Measurements from ENCODE around the gene GDPD2.

GDPD2 gene

DNA sequence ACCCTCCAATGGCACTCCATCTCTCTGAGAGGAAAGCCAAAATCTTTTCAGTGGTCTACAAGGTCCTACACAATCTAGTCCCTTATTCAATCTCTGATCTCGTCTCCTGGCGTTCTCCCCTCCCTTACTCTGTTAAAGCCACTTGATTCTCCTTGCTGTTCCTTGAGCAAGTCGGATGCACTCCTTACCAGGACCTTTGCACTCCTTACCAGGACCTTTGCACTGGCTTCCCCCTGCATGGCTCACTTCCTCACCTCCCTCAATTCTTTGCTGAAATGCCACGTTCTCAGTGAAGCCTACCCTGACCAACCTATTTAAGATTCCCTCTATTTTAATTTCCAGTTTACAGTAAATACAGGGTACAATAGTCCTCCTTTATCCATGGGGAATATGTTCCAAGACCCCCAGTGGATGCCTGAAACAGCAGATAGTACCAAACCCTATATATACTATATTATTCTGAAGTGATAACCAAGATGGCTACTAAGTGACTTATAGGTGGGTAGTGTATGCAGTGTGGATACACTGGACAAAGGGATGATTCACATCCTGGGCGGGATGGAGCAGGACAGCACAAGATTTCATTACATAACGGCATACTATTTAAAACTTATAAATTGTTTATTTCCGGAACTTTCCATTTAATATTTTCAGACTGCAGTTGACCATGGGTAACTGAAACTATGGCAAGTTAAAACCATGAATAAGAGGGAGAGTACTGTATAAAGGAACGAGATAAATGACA lies 15.0 kb downstream of the GDPD2 start:
- DNase-seq, result no peak

DNA sequence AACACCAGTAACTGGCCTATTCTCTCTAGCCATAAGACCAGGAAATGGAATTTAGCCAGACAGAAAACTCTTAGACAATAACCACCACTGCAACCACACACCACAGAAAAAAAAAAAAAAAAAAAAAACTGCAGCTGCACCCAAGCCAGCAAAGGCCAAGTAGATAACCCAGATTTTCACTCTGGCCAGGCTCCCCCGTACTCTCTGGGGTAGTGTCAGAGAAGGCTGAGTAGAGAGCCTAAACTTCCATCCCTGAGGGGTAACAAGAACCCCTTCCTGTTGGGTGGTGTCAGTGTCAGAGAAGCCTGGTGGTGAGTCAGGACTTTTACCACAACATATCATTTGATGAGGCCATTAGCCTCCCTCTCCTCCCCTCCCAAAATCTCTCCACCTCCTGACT lies 15.9 kb downstream of the GDPD2 start:
- DNase-seq, result peak in 1 of 5 donors; percentile 26

DNA sequence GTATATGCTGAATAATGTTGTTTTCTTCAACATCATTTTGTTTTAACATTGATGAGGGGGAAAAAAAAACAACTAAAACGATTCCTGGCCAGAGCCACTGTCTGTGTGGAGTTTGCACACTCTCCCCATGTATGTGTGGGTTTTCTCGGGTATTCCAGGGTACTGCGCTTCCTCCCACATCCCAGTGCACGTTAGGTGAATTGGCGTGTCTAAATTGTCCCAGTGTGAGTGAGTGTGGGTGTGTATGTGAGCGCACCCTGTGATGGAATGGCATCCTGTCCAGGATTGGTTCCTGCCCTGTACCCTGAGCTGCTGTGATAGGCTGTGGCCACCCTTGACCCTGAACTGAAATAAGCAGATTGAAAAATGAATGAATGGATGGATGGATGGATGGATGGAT lies 19.1 kb downstream of the GDPD2 start:
- DNase-seq, result no peak

DNA sequence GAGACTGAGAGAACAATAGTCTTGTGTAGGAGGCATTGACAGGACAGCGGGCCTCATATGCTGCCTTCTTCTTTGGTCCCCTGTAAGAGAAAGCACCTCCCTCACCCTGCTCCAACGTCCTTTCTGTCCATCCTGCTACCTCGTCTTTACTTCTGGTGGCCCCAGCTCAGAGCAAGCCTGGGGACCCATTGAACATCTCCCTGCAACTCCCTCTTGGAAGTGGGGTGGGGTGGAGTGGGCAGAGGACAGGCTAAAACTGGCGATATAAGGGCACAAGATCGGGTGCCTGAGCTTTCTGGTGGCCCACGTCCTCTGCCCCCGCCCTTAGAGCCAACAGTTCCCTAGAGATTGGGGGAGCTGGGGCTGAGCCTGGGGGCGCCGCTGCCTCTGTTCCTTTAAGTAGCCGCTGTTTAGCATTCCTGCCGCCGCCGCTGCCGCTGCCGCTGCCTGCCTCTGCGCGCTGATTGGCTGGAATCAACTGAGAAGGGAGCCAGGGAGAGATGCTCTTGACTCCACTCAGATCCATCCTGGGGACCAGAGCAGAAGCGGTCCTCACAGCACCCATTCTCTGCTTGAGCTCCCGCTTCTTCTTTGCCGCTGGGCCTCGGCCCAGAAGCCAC lies 21.3 kb downstream of the GDPD2 start, which contains the start of gene DLG3:
TSS of gene DLG3 (plus strand) at position 510 of the 620 bp plus-strand sequence. CDS start 367 bp downstream, outside the sequence.
- no peak for DNase-seq

DNA sequence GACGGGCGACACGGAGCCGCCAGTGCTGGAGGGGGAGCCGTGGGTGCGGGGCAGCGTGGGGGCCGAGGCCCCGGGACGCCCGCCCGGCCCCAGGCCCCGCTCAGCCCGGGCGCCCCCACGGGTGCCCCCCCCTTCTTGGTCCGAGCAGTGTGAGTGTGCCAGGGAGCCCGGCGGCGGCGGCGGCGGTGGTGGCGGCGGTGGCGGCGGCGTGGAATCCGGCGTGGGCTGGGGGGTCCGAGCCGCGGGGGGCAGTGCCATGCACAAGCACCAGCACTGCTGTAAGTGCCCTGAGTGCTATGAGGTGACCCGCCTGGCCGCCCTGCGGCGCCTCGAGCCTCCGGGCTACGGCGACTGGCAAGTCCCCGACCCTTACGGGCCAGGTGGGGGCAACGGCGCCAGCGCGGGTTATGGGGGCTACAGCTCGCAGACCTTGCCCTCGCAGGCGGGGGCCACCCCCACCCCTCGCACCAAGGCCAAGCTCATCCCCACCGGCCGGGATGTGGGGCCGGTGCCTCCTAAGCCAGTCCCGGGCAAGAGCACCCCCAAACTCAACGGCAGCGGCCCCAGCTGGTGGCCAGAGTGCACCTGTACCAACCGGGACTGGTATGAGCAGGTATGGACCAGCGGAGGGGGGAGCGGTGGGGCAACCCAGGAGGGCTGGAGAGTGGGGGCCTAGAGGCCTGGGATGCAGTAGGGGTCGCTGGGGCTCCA lies 22.0 kb downstream of the GDPD2 start:
- DNase-seq, result no peak

DNA sequence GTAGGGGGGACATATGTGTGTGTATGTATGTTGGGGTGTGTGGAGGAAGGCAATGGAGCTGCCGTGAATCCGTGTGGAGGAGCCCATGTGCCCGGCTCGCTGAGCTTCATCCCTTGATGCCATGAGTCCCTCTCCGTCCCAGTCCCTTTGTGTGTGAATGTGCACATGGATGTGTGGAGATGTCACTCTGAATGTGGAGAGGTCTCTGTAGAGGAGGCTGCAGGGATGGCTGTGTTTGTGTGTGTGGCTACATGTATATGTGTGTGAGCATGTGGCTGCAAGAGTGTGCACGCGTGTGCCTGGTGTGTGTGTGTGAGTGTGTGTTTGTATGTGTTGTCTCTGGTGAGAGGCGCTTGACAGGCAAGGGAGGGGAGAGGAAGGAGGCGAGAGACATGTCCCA lies 22.8 kb downstream of the GDPD2 start:
- DNase-seq, result no peak

DNA sequence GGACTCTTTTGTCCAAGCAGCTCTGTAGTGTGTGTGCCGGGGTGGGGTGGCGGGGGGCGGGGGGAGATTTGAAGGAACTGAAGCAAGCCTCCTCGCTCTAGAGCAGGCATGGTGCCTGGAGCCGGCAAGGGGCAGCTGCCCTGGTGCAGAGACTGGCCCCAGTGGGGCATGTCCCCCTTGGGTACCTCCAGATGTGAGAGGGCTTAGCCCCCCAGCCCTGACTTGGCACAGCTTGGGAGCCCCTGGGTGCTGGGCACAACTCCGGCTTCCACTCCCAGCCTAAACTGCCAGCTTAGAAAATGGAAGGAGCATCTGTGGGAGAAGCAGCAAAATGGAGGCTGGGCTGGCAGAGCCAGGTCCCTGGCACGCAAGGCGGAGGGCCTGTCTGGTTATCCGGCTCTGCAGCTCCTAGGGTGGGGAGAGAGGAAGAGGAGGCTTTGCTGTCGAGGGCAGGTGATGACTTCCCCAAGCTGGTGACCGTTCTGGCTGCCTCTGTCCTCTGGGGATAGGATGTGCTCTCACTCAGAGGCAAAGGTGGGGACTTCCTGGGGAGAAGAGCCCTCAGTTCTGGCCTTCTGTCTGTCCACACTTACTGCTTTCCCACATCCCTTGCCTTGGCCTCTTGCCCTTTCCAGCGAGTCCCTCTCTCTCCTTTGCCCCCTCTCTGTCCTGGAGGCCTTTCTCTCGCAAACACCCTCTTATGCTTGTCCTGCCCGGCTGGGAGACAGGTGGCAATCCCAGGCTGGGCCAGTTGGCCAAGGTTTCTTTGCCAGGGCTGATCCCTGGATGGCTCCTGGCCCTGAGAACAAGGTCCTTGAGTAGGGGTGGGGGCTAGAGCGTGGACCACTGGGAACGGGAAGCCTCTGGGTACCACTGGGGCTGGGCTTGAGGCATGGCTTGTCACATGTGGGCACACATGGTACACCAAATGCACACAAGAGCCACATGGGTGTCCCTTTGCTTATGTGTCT lies 23.6 kb downstream of the GDPD2 start:
- no peak for DNase-seq

DNA sequence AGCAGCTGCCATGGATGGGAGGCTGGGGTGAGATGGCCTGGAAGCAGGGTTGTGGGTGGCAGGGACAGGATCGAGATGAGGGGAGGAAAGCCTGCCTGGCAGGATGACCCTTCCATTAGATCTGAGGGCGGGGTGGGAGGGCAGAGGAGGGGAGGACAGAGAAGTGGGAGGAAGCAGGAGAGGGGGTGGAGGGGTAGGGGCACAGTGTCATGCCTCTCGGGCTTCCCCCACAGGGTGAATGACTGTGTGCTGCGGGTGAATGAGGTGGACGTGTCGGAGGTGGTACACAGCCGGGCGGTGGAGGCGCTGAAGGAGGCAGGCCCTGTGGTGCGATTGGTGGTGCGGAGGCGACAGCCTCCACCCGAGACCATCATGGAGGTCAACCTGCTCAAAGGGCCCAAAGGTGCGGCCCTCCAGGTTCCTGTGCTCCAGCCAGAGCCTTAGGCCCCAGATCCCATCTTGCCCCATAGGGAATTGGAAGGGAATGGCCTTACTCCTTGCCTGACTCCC lies 26.4 kb downstream of the GDPD2 start:
- DNase-seq, result no peak

DNA sequence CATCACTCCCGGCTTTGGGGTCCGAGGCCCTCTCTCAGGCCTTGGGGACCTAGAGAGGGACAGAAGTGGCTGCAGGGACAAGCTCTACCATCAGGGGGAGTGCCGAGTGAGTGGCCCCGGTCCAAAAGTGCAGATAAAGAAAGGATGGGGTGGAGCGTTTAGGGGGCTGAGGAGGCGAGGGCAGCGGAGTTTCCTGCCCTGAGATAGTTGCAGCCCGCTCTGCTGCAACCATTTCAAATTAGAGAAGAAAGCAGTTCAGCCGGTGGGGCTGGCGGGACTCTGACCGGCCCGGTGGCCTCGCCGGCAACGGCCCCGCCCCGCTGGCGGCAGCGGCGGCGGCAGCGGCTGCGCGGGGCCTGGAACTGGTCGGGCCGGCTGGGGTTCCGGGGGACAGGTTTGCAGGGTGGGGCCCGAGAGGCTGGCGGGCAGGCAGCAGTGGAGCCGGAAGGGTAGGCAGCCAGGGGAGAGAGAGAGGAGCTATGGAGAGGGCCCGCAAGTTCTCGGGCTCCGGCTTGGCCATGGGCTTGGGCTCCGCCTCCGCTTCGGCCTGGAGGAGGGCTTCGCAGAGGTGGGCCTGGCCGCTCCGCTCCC lies 29.1 kb downstream of the GDPD2 start:
- DNase-seq, result peak in 4 of 5 donors; percentile 25 to 54 (median 31)

DNA sequence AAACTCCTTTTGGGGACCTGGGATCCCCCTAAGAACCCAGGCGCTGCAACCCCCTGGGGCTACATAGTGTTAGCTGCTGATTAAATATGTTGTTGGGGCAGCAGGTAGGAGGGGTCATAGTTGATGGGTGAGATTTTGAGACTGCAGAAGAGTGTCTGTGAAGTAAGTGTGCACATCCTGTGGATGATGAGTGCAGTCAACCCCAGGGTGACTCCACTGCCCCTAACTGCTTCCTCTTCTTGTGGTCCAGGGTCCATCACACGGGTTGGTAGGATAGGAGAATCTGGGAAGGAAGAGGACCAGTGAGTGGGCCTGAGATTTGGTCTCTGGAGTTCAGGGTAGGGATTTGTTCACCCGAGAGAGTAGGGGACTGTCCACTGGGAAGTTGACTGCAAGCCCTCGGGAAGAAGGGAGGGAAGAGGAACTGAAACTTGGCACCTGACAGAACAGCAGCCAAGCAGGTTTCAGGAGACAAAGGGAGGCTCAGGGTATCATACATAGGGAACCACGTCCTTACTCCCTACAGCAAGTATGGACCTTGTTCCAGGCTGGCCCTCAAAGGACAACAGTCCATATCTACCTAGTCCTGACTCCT lies 30.0 kb downstream of the GDPD2 start:
- peak in 1 of 5 donors; percentile 21 for DNase-seq

DNA sequence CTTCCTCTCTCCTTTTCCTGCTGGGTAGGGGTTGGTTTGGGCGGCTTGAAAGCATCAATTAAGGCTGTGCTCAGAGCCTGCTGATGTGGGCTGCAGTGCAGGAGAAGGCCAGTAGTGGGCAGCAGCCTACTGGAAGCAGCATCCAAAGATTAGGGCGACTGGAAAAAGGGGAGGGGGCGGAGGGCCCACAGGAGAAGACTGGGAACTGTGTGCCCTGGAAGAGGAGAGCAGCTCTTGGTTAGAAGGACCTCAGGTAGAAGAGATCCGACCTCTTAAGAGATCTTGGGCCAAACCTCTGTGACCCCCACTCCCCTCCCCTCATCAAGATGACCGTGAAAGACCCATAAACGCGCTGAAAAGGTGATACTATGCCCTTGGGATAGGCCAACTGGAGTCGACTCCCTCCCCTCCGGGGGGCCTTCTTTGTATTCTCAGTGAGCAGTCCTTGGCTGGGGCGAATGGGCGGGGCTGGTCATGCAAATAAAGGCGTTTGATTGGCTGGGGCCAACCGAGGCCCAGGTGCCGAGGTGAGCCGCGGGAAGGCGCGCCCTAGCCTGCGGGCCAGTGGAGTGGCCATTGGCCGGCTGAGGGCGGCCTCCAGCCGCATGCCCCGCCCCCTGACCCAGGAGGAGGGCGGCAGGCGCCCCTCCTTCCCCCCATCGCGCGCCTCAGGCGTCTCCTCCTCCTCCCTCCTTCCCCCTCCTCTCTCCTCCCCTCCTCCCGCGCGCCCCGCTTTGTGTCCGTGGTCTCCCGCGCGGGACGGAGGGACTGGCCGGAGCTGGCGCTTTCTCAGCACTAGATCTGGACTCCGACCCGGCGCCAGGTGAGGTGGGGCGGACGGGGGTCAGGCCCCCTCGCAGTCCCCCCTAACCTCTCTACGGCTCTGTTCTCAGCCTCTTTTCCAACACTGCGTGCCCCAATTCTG lies 31.6 kb downstream of the GDPD2 start:
- DNase-seq, result peak; percentile 59 to 80 (median 69)

DNA sequence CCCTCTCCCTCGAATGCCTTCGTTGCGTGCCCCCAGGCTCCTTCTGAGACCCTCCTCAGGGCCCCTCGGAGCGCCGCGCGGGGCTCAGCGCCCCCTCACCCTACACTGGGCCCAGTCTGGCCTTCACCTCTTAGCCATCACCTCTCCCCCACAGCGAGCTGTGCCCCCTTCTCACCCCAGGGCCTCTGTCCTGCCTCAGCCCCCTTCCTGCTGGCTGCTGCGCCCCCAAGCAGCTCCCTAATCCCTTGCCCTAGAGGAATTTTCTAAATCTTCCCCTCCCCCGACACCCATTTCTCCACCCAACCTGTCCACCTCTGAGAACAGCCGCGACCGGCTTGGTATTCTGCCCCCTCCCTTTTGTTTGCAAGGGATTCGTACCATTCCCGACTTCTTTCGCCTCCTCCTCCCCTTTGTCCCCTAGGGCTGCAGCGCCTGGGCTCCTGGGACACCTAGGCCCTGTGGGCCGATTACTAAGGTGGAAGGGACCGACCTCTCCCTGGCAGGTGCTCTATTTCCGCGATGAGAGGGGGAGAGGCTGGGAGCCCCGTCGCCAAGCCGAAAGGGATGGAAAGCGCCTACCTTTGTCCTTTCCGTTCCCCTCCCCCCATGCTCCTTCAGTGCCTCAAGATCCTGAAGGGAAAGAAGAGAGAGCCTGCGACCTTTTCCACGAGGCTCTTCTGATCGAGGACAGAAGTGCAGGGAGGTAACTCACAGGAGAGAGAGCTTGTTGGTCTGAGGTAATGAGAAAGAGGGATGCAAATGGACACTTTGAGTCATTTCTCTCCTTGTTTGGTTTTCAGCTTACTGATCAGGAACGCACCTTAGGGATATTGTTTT lies 32.5 kb downstream of the GDPD2 start:
- peak in 1 of 5 donors; percentile 29 for DNase-seq

DNA sequence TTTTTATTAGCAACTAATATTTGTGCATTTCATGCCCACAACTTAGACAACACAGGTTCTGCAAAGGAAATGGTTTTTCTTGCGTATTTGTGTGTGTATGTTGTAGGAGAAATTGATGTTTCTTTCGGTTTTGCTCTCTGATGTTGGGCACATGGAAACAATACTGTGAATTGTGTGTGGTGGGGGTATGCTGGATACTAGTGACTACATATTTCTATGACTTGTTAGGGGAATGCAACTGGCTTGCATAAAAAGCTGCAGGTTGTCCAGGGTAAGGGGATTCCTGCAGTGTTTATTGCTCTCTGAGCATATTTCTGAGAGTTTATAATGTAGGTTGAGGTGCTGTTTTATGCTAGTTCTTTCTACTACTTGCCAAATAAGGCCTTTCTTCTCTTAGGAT lies 33.1 kb downstream of the GDPD2 start:
- DNase-seq, result peak in 1 of 5 donors; percentile 33

DNA sequence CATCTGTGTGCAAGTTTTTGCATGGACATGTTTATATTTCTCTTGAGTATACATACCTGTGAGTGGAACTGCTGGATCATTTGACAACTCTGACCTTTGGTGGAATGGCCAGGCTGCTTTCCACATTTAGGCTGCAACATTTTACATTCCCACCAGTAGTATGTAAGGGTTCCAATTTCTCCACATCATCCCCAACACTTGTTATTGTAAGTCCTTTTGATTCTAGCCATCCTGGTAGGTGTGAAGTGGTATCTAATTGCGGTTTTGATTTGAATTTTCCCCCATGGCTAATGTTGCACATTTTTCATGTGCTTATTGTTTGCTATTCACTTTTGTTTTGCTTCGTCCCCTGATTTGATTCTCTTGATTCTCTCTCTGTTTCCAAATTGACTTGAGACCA lies 37.9 kb downstream of the GDPD2 start:
- DNase-seq, result no peak

DNA sequence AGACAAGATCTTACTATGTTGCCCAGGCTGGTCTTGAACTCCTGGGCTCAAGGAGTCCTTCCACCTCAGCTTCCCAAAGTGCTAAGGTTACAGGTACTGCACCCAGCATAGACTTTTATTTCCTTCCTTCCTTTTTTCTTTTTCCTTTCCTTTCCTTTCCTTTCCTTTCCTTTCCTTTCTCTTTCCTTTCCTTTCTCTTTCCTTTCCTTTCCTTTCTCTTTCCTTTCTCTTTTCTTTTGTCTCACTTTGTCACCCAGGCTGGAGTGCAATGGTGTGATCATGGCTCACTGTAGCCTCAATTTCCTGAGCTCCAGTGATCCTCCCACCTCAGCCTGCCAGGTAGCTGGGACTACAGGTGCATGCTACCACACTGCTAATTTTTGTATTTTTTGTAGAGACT lies 40.9 kb downstream of the GDPD2 start:
- DNase-seq, result no peak

DNA sequence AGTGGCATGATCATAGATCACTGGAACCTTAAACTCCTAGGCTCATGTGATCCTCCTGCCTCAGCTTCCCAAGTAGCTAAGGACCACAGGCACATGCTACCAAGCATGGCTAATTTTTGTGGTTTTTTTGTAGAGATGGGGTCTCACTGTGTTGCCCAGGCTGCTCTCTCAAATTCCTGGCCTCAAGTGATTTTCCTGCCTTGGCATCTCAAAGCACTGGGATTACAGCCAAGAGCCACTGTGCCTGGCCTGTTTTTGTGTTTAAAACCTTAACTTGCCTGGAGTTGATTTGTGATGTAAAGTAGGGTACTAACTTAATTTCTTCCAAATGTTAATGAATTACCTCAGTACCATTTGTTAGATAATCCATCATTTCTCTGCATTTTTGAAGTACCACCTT lies 43.9 kb downstream of the GDPD2 start:
- DNase-seq, result no peak

DNA sequence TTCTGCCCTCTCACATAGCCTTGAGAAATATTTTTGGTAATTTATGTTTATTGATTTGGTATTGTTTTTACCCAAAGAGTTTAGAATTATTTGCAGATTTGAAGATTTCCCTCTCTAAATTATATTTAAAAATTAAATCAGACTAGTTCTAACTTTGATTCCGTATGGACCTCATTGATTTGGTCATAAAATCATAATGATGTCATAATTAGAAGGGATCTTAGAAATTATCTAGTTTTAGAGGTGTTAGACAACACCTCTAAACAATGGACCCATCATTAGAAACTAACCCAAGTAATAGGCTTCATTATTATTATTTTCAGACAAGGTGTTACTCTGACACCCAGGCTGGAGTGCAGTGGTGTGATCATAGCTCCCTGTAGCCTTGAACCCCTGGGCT lies 45.6 kb downstream of the GDPD2 start:
- DNase-seq, result no peak

DNA sequence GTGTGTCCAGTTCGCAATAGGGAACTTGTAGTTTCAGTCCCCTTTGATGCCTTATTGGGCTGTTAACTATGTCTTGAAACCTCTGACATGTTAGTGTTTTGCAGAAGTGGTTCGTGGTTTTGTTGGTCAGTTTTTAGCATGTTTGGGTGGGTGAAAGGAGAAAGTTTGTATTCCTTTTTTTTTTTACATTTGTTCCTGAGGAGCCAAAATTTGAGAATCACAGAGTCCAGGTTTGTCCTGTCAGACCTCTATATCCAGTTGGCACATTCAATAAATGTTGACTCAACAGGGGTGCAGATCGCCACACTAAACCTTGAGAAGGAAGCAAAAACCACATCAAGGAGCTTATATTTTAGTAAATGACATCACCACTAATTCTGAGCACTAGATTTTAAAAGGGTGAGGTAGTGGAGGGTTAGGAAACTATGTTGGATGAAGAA lies 47.8 kb downstream of the GDPD2 start:
- peak in 1 of 5 donors; percentile 8 for DNase-seq

Data from T-helper 1 cell (primary cell).